ENCODE data around the gene ARHGAP31.
"Not testable (repeated sequence)": the region's sequence is repeated elsewhere in the genome, so short reads cannot be mapped to it uniquely, and the experiment has no call there.

ARHGAP31 gene, protein sequence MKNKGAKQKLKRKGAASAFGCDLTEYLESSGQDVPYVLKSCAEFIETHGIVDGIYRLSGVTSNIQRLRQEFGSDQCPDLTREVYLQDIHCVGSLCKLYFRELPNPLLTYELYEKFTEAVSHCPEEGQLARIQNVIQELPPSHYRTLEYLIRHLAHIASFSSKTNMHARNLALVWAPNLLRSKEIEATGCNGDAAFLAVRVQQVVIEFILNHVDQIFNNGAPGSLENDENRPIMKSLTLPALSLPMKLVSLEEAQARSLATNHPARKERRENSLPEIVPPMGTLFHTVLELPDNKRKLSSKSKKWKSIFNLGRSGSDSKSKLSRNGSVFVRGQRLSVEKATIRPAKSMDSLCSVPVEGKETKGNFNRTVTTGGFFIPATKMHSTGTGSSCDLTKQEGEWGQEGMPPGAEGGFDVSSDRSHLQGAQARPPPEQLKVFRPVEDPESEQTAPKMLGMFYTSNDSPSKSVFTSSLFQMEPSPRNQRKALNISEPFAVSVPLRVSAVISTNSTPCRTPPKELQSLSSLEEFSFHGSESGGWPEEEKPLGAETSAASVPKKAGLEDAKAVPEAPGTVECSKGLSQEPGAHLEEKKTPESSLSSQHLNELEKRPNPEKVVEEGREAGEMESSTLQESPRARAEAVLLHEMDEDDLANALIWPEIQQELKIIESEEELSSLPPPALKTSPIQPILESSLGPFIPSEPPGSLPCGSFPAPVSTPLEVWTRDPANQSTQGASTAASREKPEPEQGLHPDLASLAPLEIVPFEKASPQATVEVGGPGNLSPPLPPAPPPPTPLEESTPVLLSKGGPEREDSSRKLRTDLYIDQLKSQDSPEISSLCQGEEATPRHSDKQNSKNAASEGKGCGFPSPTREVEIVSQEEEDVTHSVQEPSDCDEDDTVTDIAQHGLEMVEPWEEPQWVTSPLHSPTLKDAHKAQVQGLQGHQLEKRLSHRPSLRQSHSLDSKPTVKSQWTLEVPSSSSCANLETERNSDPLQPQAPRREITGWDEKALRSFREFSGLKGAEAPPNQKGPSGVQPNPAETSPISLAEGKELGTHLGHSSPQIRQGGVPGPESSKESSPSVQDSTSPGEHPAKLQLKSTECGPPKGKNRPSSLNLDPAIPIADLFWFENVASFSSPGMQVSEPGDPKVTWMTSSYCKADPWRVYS (N-terminal part only)

DNA sequence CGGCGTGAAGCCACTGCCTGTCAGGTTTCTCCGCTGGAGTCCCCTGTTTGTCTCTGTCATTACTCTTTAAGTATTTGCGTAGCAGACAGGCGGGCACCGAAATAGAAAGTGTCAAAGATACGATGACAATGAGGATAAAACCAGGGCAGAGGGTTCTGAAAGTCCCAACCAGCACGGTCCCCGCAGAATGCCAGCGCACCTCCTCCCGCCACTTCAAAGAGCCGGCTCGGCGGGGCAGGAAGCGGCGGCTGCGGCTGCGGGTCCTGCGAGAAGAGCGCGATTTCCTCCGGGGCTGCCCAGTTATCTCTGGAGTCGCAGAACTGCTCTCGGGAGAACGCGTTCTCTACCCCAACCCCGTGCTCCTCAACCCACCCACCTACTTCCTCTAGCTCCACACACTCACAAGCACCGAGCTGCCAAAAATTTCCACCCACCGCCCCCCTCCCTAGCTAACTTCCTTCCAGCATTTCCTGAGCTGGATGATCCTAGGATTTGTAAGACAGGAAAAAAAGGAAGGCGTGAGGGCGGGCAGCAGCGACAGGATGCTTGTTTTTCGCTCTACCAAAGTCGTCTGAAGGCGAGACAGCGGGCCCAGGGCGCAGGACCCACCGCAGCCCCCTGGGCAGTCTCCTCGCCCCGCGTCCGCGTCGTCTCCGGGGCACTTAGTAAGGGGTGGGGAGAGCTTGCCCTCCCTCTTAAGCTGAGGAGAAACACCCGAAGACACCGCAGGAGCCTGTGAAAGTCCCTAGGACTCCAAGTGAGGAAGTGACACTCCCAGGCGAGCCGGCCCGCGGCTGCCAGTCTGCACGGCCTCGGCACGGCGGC is at the start of gene ARHGAP31:
Gene ARHGAP31 (plus strand): TSS at position 513 of the 825 bp plus-strand sequence. CDS start 522 bp downstream, outside the sequence.
- peak within 1 kb of the TSS; percentile 87 for H3K27ac ChIP-seq (ENCODE audit: low read length)
- H3K9ac ChIP-seq (ENCODE audit: low read length in 2 of 2) = peak within 1 kb of the TSS; percentile 84 to 89
- H3K9me3 ChIP-seq (ENCODE audit: control insufficient read depth in 2 of 2, low read length in 2 of 2) = no peaks in the 10 kb centered on the region
- peaks cover 0 to 2% of the 10 kb centered on the region in 2 donors for H3K27me3 ChIP-seq (ENCODE audit: control insufficient read depth in 1 of 2, insufficient read depth in 2 of 2, low read length in 2 of 2)
- peak within 1 kb of the TSS; percentile 70 to 90 for H3K4me3 ChIP-seq (ENCODE audit: low read length in 2 of 2)
- no peaks in the 10 kb centered on the region for H3K36me3 ChIP-seq (ENCODE audit: control insufficient read depth in 2 of 2, insufficient read depth in 2 of 2, low read length in 2 of 2)
- peaks cover 17% of the 10 kb centered on the region for H3K4me1 ChIP-seq (ENCODE audit: control insufficient read depth, insufficient read depth, low read length)

DNA sequence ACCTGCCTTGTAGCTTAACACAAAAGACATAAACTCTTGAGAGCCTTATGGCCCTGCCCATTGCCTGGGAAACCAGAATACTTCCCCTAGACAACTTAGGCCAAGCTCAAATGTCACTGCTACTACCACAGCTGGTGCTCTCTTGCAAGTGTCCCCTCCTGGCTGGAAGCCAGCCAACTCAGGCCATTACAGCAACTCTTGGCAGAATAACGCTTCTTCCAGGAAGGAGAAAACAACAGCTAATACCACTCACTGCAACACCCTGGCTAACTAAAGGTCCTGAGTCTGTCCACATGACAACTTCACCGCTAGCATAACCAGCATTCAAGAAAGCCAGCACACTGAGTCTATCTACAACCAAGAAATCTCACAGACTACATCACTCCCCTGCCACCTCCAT is 48.4 kb upstream of the ARHGAP31 start:
- Histone ChIP-seq H3K36me3 (ENCODE audit: control insufficient read depth in 2 of 2, insufficient read depth in 2 of 2, low read length in 2 of 2) (no peaks in the 10 kb centered on the region), H3K27me3 (ENCODE audit: control insufficient read depth in 1 of 2, insufficient read depth in 2 of 2, low read length in 2 of 2) (no peaks in the 10 kb centered on the region), H3K9ac (ENCODE audit: low read length in 2 of 2) (no peak overlapping the region), H3K4me1 (ENCODE audit: control insufficient read depth, insufficient read depth, low read length) (peaks cover 8% of the 10 kb centered on the region), H3K27ac (ENCODE audit: low read length) (no peak overlapping the region), H3K9me3 (ENCODE audit: control insufficient read depth in 2 of 2, low read length in 2 of 2) (no peaks in the 10 kb centered on the region), H3K4me3 (ENCODE audit: low read length in 2 of 2) (no peak overlapping the region)

DNA sequence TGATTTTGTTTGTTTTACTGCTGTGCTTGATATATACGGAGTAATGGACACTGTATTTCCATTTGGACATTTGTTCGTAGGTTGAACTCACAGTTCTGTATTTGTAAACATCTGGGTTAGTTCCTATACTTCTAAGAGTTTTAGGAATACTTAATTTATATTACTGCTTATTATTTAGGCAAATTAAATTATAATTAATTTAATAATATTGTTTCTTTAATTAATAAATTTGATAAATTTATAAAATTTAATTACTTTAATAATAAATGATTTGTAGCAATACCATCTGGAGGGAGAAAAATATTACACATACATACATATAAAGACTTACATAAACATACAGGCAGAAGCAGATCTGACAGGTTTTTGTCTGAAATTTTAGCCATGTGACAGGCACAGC is 39.0 kb upstream of the ARHGAP31 start:
- H3K4me1 ChIP-seq (ENCODE audit: control insufficient read depth, insufficient read depth, low read length) = no peaks in the 10 kb centered on the region
- H3K9me3 ChIP-seq (ENCODE audit: control insufficient read depth in 2 of 2, low read length in 2 of 2) = no peaks in the 10 kb centered on the region
- no peak overlapping the region for H3K4me3 ChIP-seq (ENCODE audit: low read length in 2 of 2)
- H3K27ac ChIP-seq (ENCODE audit: low read length) = no peak overlapping the region
- no peaks in the 10 kb centered on the region for H3K36me3 ChIP-seq (ENCODE audit: control insufficient read depth in 2 of 2, insufficient read depth in 2 of 2, low read length in 2 of 2)
- no peaks in the 10 kb centered on the region for H3K27me3 ChIP-seq (ENCODE audit: control insufficient read depth in 1 of 2, insufficient read depth in 2 of 2, low read length in 2 of 2)
- H3K9ac ChIP-seq (ENCODE audit: low read length in 2 of 2) = no peak overlapping the region

- H3K4me3 ChIP-seq (ENCODE audit: low read length in 2 of 2) = no peak overlapping the region
- no peak overlapping the region for H3K27ac ChIP-seq (ENCODE audit: low read length)
- no peaks in the 10 kb centered on the region for H3K27me3 ChIP-seq (ENCODE audit: control insufficient read depth in 1 of 2, insufficient read depth in 2 of 2, low read length in 2 of 2)
- no peaks in the 10 kb centered on the region for H3K36me3 ChIP-seq (ENCODE audit: control insufficient read depth in 2 of 2, insufficient read depth in 2 of 2, low read length in 2 of 2)
- no peaks in the 10 kb centered on the region for H3K9me3 ChIP-seq (ENCODE audit: control insufficient read depth in 2 of 2, low read length in 2 of 2)
- no peaks in the 10 kb centered on the region for H3K4me1 ChIP-seq (ENCODE audit: control insufficient read depth, insufficient read depth, low read length)
- H3K9ac ChIP-seq (ENCODE audit: low read length in 2 of 2) = no peak overlapping the region
Observed at GRCh38 chr3:119257111-119257510, 37.1 kb upstream of the ARHGAP31 start.

GRCh38 chr3:119257654-119258410 is 36.4 kb upstream of the ARHGAP31 start:
- Histone ChIP-seq H3K9me3 (ENCODE audit: control insufficient read depth in 2 of 2, low read length in 2 of 2) (no peaks in the 10 kb centered on the region), H3K9ac (ENCODE audit: low read length in 2 of 2) (no peak overlapping the region), H3K4me1 (ENCODE audit: control insufficient read depth, insufficient read depth, low read length) (no peaks in the 10 kb centered on the region), H3K27me3 (ENCODE audit: control insufficient read depth in 1 of 2, insufficient read depth in 2 of 2, low read length in 2 of 2) (no peaks in the 10 kb centered on the region), H3K27ac (ENCODE audit: low read length) (no peak overlapping the region), H3K36me3 (ENCODE audit: control insufficient read depth in 2 of 2, insufficient read depth in 2 of 2, low read length in 2 of 2) (no peaks in the 10 kb centered on the region), H3K4me3 (ENCODE audit: low read length in 2 of 2) (no peak overlapping the region)

GRCh38 chr3:119258915-119259314 is 35.3 kb upstream of the ARHGAP31 start:
- H3K36me3 ChIP-seq (ENCODE audit: control insufficient read depth in 2 of 2, insufficient read depth in 2 of 2, low read length in 2 of 2) = no peaks in the 10 kb centered on the region
- H3K9ac ChIP-seq (ENCODE audit: low read length in 2 of 2) = no peak overlapping the region
- no peaks in the 10 kb centered on the region for H3K4me1 ChIP-seq (ENCODE audit: control insufficient read depth, insufficient read depth, low read length)
- H3K27ac ChIP-seq (ENCODE audit: low read length) = no peak overlapping the region
- no peaks in the 10 kb centered on the region for H3K9me3 ChIP-seq (ENCODE audit: control insufficient read depth in 2 of 2, low read length in 2 of 2)
- no peak overlapping the region for H3K4me3 ChIP-seq (ENCODE audit: low read length in 2 of 2)
- no peaks in the 10 kb centered on the region for H3K27me3 ChIP-seq (ENCODE audit: control insufficient read depth in 1 of 2, insufficient read depth in 2 of 2, low read length in 2 of 2)

GRCh38 chr3:119259821-119260220 is 34.4 kb upstream of the ARHGAP31 start:
- H3K9me3 ChIP-seq (ENCODE audit: control insufficient read depth in 2 of 2, low read length in 2 of 2) = no peaks in the 10 kb centered on the region
- no peak overlapping the region for H3K9ac ChIP-seq (ENCODE audit: low read length in 2 of 2)
- H3K27ac ChIP-seq (ENCODE audit: low read length) = no peak overlapping the region
- H3K36me3 ChIP-seq (ENCODE audit: control insufficient read depth in 2 of 2, insufficient read depth in 2 of 2, low read length in 2 of 2) = no peaks in the 10 kb centered on the region
- no peak overlapping the region for H3K4me3 ChIP-seq (ENCODE audit: low read length in 2 of 2)
- H3K4me1 ChIP-seq (ENCODE audit: control insufficient read depth, insufficient read depth, low read length) = no peaks in the 10 kb centered on the region
- H3K27me3 ChIP-seq (ENCODE audit: control insufficient read depth in 1 of 2, insufficient read depth in 2 of 2, low read length in 2 of 2) = no peaks in the 10 kb centered on the region

DNA sequence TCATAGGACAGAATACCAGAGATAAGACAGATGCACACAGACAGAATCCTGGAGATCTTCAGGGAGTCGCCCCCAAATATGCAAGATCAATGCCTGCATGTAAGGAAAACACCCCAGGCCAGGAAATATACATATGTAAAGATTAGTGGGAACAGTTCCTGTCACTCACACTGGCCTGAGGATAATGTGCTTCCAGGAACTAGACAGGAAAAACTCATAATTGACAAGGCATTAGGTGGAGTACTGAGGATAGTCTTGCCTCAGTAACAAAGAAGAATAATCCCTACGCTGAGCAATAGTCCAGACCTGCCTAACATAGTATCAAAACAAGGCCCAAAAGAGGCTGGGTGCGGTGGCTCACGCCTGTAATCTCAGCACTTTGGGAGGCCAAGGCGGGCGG is 33.1 kb upstream of the ARHGAP31 start:
- Histone ChIP-seq H3K9ac (ENCODE audit: low read length in 2 of 2) (no peak overlapping the region), H3K27me3 (ENCODE audit: control insufficient read depth in 1 of 2, insufficient read depth in 2 of 2, low read length in 2 of 2) (no peaks in the 10 kb centered on the region), H3K36me3 (ENCODE audit: control insufficient read depth in 2 of 2, insufficient read depth in 2 of 2, low read length in 2 of 2) (no peaks in the 10 kb centered on the region), H3K9me3 (ENCODE audit: control insufficient read depth in 2 of 2, low read length in 2 of 2) (no peaks in the 10 kb centered on the region), H3K4me3 (ENCODE audit: low read length in 2 of 2) (no peak overlapping the region), H3K4me1 (ENCODE audit: control insufficient read depth, insufficient read depth, low read length) (no peaks in the 10 kb centered on the region), H3K27ac (ENCODE audit: low read length) (no peak overlapping the region)

GRCh38 chr3:119270212-119270611 is 24.0 kb upstream of the ARHGAP31 start:
- not testable (repeated sequence) for H3K4me1 ChIP-seq (ENCODE audit: control insufficient read depth, insufficient read depth, low read length); H3K27me3 ChIP-seq (ENCODE audit: control insufficient read depth in 1 of 2, insufficient read depth in 2 of 2, low read length in 2 of 2); H3K9ac ChIP-seq (ENCODE audit: low read length in 2 of 2); H3K4me3 ChIP-seq (ENCODE audit: low read length in 2 of 2); H3K27ac ChIP-seq (ENCODE audit: low read length); H3K36me3 ChIP-seq (ENCODE audit: control insufficient read depth in 2 of 2, insufficient read depth in 2 of 2, low read length in 2 of 2); H3K9me3 ChIP-seq (ENCODE audit: control insufficient read depth in 2 of 2, low read length in 2 of 2)

Data from stomach smooth muscle (tissue), 2 donors.